Stimulated activated CD4-positive, alpha-beta T cell treated with anti-CD3 and anti-CD28 coated beads, Interleukin-4, amount 100 ng/mL, for 48 hours (primary cell): Measurements from ENCODE around the gene TATDN2.

Experiments used
- DNase-seq, 2 donors: peaks; one replicate each; pipeline ENCODE4 v3.0.0-alpha.2; 2020; ENCODE audit warnings: low read depth in 2 of 2

Gene TATDN2

GRCh38 chr3:10248184-10248983 is at the start of gene TATDN2:
Gene TATDN2 (plus strand): TSS chr3:10248459. CDS start chr3:10249201, 742 bp downstream.
- DNase-seq, result peak; percentile 85 to 94

GRCh38 chr3:10198761-10199649 is 49.3 kb upstream of the TATDN2 start:
- DNase-seq, result peak; percentile 58 to 59

GRCh38 chr3:10204921-10205320 is 43.3 kb upstream of the TATDN2 start:
- DNase-seq, result no peak

GRCh38 chr3:10205451-10206165 is 42.7 kb upstream of the TATDN2 start:
- no peak for DNase-seq

- DNase-seq, result no peak
Observed at GRCh38 chr3:10206166-10206511, 42.1 kb upstream of the TATDN2 start.

GRCh38 chr3:10213156-10213792 is 35.0 kb upstream of the TATDN2 start:
- no peak for DNase-seq

- no peak for DNase-seq
Observed at GRCh38 chr3:10215578-10216368, 32.5 kb upstream of the TATDN2 start.

GRCh38 chr3:10217359-10217758 is 30.9 kb upstream of the TATDN2 start:
- DNase-seq, result no peak

GRCh38 chr3:10219737-10220136 is 28.5 kb upstream of the TATDN2 start:
- DNase-seq, result no peak

GRCh38 chr3:10223676-10224639 is 24.3 kb upstream of the TATDN2 start:
- no peak for DNase-seq

- DNase-seq, result peak; percentile 54 to 58
Observed at GRCh38 chr3:10224794-10225665, 23.2 kb upstream of the TATDN2 start.

GRCh38 chr3:10226293-10226692 is 22.0 kb upstream of the TATDN2 start:
- no peak for DNase-seq

- peak in 1 of 2 donors; percentile 48 for DNase-seq
Observed at GRCh38 chr3:10228248-10228950, 19.9 kb upstream of the TATDN2 start.

- no peak for DNase-seq
Observed at GRCh38 chr3:10229576-10229975, 18.7 kb upstream of the TATDN2 start.

GRCh38 chr3:10232137-10232536 is 16.1 kb upstream of the TATDN2 start:
- DNase-seq, result no peak

GRCh38 chr3:10233988-10234387 is 14.3 kb upstream of the TATDN2 start:
- no peak for DNase-seq

GRCh38 chr3:10234526-10235230 is 13.6 kb upstream of the TATDN2 start:
- no peak for DNase-seq
